DMS79 treated with DMSO at 0.1 percent for 48 hours (cell line): Measurements from ENCODE around the gene IRF4.

Experiments used
- DNase-seq: peaks from one replicate; lab custom pipeline; 2025; lab: John Stamatoyannopoulos, UW

The IRF4 gene

GRCh38 chr6:398558-399078 is 7.1 kb downstream of the IRF4 start:
- DNase-seq, result no peak

- DNase-seq, result no peak
Measured at GRCh38 chr6:399785-400534, 8.4 kb downstream of the IRF4 start.

- no peak for DNase-seq
Measured at GRCh38 chr6:400815-401214, 9.3 kb downstream of the IRF4 start.

GRCh38 chr6:401239-401993 is 9.9 kb downstream of the IRF4 start:
- no peak for DNase-seq

- DNase-seq, result no peak
Measured at GRCh38 chr6:401994-402640, 10.6 kb downstream of the IRF4 start.

GRCh38 chr6:402901-403658 is 11.5 kb downstream of the IRF4 start:
- DNase-seq, result no peak

GRCh38 chr6:403659-404655 is 12.4 kb downstream of the IRF4 start:
- DNase-seq, result no peak

- no peak for DNase-seq
Measured at GRCh38 chr6:404685-405423, 13.3 kb downstream of the IRF4 start.

- DNase-seq, result no peak
Measured at GRCh38 chr6:408148-408547, 16.6 kb downstream of the IRF4 start.

- DNase-seq, result no peak
Measured at GRCh38 chr6:408599-409102, 17.1 kb downstream of the IRF4 start.

- DNase-seq, result no peak
Measured at GRCh38 chr6:409370-409972, 17.9 kb downstream of the IRF4 start.

- no peak for DNase-seq
Measured at GRCh38 chr6:410555-411395, 19.2 kb downstream of the IRF4 start.

GRCh38 chr6:411402-412145 is 20.0 kb downstream of the IRF4 start:
- DNase-seq, result no peak

- DNase-seq, result no peak
Measured at GRCh38 chr6:412146-412886, 20.8 kb downstream of the IRF4 start.

GRCh38 chr6:414447-414846 is 22.9 kb downstream of the IRF4 start:
- no peak for DNase-seq

- no peak for DNase-seq
Measured at GRCh38 chr6:415087-415486, 23.5 kb downstream of the IRF4 start.

- no peak for DNase-seq
Measured at GRCh38 chr6:421211-421610, 29.7 kb downstream of the IRF4 start.
